HG02938 (cell line): Measurements from ENCODE around the gene STRIP2.
"Not testable (repeated sequence)": the region's sequence is repeated elsewhere in the genome, so short reads cannot be mapped to it uniquely, and the experiment has no call there.

Source experiments
- ATAC-seq: cut with Tn5 transposase; IDR thresholded peaks from one replicate; pipeline ENCODE4 v1.9.1; 2021; ENCODE audit warnings: mild to moderate bottlenecking, moderate library complexity; ENCODE audit not compliant: unreplicated experiment

Gene STRIP2

DNA sequence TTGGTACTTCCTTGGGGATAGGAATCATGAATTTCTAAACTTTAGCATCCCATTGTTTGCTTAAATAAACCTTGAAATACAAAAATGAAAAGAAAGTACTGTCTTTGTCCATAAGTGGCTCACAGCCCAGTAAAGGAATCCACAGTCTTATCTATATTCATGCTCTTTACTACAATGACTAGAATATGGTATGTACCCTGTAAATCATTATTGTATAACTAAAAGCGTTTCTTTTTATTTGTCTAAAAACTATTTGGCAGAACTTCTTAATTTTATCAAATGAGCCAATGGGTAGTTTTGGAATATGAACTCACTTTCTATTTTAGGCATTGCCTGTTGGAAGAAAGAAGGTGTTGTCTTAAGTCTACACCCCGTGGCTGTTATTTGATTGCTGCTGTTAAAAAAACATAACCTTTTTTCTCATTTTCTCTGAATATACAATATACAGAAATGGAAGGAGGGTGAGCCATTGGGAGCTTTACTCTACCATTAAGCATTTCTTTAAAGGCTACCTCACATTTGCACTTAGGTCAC is 12.4 kb upstream of the STRIP2 start:
- ATAC-seq = no peak

DNA sequence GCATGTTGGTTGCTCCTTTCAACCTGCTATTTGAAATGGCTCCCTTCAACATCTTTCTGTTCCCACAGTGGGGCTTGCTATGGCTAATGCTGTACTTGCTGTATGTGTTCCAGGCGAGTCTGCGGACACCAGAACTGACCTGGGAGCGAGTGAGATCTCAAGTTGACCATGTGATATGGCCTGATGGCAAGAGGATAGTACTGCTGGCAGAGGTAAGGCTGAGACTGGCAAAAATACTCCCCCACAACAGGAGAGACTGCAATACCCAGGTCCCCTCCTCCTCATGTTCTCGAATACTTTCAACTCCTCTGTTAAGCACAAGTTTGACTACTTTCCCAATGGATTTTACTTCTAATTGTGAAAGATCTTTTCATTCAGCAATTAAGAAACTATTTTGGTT is 11.5 kb upstream of the STRIP2 start:
- ATAC-seq = no peak

GRCh38 chr7:129423700-129424410 is 10.4 kb upstream of the STRIP2 start:
- ATAC-seq = no peak

DNA sequence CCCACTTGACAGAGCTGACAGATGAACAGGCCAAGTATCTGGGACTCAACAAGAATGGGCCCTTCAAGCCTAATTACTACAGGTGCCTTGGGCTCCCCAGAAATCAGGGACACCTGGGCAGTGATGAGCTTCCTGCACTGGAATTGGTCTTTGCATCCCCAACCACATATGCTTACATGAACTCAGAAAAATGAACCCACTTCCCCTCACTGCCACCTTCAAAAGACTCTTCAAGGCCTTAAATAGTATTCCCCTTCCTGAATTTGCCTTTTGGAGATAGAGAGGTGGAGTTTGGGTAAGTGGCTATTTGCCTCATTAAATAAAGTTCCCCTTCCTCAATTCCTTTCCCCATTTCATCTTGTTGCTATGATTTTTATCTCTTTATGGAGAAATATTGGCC is 7.8 kb upstream of the STRIP2 start:
- ATAC-seq = no peak

GRCh38 chr7:129427526-129428045 is 6.6 kb upstream of the STRIP2 start:
- no peak for ATAC-seq

- ATAC-seq = no peak
These were observed 2.2 kb upstream of the STRIP2 start for GRCh38 chr7:129431911-129432643.

DNA sequence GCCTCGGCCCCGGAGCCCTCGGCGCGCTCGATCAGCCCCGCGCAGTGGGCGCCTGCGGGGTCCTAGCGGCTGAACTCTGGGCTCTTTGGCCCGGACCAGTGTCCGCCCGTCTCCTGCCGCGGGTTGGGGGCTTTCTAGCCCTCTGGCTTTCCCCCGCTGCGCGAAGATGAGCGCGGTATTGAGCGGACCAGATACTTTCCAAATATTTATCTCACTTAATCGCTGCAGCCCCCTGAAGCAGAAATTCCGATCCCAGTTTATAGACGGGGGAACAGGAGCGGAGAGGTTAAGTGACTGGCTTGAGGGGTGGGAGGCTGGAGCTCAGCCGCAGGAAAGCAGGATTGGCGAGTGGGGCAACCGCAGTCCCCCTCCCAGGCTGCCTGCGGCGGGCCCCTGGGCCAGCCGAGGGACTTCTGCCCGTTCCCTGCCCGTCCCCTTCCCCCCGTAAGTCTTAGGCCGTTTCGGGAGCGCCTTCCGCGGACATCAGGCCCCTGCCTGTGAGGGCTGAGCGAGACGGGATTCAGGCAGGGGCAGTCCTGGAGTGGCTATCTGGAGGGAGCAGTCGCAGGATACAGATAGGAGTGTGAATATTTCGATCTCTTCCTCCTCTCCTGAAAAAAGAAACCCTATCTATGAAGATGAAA is 565 bp downstream of the STRIP2 start:
- ATAC-seq = no peak

- ATAC-seq = no peak
These were observed 1.2 kb downstream of the STRIP2 start for GRCh38 chr7:129435414-129435829.

DNA sequence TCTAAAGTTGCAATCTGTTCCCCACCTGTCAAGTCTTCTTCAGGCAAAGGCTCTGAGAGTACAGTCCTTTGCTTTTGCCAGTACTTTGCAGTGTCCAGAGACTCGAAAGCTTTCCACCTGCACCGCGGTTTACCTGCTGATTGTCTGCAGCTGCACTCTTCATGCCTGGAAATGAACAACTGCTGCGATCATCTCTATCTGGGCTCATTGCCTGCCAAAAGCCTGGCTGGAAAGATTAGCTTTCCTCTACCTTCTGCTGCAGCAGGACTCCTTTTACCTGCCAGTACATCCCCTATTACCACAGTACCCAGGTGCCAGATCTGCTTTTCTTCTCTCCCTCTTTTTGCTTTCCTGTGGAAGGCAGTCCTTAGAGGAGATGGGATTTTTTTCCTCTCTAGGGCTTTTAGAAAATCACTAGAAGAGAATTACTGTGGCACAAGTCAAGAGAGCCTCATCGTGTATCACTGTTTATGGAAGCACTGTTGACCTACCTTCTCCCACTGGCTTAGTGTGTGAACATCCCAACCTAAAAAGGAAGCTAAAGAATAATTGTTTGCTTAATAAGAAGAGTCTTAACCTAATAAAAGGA is 2.2 kb downstream of the STRIP2 start:
- ATAC-seq = no peak

DNA sequence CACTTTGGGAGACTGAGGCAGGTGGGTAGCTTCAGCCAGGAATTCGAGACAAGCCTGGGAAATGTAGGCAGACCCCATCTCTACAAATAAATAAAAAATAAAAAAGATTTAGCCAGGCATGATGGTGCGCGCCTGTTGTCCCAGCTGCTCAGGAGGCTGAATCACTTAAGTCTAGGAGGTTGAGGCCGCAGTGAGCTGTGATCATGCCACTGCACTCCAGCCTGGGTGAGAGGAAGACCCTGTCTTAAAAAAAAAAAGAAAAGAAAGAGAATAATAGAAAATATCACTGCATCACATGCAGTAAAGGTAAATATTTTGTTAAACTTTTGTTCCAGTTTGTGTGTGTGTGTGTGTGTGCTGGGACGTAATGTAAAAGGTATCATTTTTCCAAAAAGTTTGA is 3.0 kb downstream of the STRIP2 start:
- no peak for ATAC-seq

DNA sequence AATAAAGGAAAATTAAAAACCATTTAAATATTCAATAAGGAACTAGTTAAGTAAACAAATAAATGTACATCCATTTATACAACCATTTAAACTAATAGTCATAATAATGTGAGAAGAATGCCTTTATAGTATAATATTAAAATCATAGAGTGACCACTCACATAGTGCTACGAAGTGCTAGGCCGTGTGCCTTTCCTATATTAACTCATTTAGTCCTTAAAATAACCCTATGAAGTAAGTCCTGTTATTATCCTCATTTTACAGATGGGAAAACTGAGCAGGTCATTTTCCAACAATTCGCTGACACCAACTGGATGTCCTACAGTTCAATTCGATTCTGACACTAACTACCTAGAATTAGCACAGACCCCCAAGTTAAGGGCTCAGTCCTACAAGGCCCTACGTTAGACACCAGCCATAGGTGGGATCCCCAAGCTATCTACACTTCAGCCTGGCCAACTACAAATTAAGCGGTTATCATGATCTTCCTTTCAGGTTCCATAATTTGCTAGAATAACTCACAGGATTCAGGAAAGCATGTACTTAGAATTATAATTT is 4.1 kb downstream of the STRIP2 start:
- ATAC-seq = no peak

- ATAC-seq = no peak
These were observed 4.8 kb downstream of the STRIP2 start for GRCh38 chr7:129438839-129439651.

- ATAC-seq = no peak
These were observed 5.9 kb downstream of the STRIP2 start for GRCh38 chr7:129439963-129440625.

- ATAC-seq = no peak
These were observed 9.4 kb downstream of the STRIP2 start for GRCh38 chr7:129443612-129444011.

DNA sequence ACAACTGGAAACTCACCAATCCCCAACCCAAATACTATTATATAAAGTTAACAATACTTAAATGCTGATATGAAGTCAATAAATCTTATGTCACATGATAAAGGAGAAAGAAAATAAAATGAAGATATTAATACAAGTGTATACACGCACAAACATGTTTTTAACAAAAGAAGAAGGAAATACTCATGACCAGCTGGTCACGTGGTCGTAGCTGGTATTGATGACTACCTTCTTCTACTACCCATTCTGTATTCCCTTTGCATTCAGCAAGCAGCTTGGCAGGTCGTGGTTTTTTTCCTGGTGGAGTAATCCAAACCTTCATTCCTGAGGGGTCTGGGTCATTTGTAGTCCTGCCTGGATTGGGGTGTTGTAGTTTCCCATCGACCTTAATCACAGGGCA is 10.5 kb downstream of the STRIP2 start:
- ATAC-seq = not testable (repeated sequence)

DNA sequence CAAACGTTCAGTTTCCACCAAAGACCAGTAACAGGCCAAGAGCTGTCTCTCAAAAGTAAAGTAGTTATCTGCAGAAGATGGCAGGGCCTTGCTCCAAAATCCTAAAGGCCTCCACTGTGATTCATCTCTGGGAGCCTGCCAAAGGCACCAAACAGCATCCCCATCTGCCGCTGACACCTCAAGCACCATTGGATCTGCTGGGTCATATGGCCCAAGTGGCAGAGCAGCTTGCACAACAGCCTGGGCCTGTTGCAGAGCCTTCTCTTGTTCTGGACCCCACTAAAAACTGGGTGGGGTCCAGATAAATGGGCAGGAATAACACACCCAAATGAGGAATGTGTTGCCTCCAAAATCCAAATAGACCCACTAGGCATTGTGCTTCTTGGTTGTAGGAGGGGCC is 12.7 kb downstream of the STRIP2 start:
- not testable (repeated sequence) for ATAC-seq

GRCh38 chr7:129447445-129447844 is 13.2 kb downstream of the STRIP2 start:
- not testable (repeated sequence) for ATAC-seq

DNA sequence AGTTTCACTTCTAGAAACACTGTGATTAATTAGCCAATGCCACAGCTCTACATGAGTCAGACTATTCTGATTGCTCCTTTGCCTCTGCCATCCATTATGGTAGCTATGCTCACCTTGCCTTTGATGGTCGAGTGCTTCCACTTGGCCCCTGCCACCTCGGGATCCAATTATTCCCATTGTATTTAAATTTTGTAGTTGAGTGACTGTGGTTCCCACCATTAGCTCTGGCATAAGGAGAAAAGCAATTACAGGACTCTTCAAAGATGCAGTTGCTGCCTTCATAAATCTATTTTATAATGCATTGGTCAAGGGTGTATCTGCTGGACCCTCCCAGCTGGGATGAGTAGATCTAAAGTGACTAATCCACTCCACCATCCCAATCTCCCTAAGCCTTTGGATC is 14.4 kb downstream of the STRIP2 start:
- ATAC-seq = not testable (repeated sequence)

DNA sequence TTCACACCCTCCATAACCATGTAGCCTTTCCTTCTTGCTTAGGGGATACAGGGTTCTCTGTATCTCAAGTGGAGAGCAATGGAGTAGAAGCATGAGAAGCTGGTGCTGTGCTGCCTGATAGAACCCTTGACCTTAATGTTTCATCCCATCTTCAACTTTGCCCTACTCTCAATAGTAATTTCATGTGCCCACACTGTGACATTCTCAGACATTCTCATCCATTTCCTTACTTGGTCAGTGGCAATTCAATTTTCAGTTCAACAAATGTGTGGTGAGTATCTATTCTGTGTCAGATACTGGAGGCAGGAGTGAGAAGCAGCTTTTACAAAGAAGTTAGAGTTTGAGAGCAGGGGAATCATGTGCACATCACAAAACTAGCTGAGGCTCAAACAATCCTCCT is 16.1 kb downstream of the STRIP2 start:
- ATAC-seq = no peak
